ENCODE measurements around the gene TMEM184C. TPM values are rescaled to one million over a fixed set of nuclear protein-coding genes. Genes with fewer than 3 reads are reported as not detected.

The TMEM184C gene
- total RNA-seq, 1 donor from 2014 or later = 25.0 TPM

GRCh38 chr4:147691820-147692219 is 74.6 kb downstream of the TMEM184C start:
- Histone ChIP-seq H3K4me1 (no peaks in the 10 kb centered on the region), H3K27me3 (no peaks in the 10 kb centered on the region), H3K27ac (no peak overlapping the region), H3K4me3 (no peak overlapping the region), H3K9me3 (no peaks in the 10 kb centered on the region), H3K36me3 (no peaks in the 10 kb centered on the region)
- no peak for TF ChIP-seq POLR2AphosphoS5 (IDR thresholded peaks at IDR 0.05; ENCODE audit: insufficient read depth in 1 of 2, low read depth in 1 of 2)
- TF ChIP-seq, protein P1, sequence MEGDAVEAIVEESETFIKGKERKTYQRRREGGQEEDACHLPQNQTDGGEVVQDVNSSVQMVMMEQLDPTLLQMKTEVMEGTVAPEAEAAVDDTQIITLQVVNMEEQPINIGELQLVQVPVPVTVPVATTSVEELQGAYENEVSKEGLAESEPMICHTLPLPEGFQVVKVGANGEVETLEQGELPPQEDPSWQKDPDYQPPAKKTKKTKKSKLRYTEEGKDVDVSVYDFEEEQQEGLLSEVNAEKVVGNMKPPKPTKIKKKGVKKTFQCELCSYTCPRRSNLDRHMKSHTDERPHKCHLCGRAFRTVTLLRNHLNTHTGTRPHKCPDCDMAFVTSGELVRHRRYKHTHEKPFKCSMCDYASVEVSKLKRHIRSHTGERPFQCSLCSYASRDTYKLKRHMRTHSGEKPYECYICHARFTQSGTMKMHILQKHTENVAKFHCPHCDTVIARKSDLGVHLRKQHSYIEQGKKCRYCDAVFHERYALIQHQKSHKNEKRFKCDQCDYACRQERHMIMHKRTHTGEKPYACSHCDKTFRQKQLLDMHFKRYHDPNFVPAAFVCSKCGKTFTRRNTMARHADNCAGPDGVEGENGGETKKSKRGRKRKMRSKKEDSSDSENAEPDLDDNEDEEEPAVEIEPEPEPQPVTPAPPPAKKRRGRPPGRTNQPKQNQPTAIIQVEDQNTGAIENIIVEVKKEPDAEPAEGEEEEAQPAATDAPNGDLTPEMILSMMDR (IDR thresholded peaks at IDR 0.05) = no peak
- no peak for TF ChIP-seq POLR2A (IDR thresholded peaks at IDR 0.05)
- intact Hi-C loops (cut with DNase I) = no loop called here
- DNase-seq (ENCODE audit: extremely low spot score in 2 of 2) = no peak

- TF ChIP-seq POLR2AphosphoS5 (IDR thresholded peaks at IDR 0.05; ENCODE audit: insufficient read depth in 1 of 2, low read depth in 1 of 2) = no peak
- no peak for TF ChIP-seq POLR2A (IDR thresholded peaks at IDR 0.05)
- TF ChIP-seq, protein P1 (IDR thresholded peaks at IDR 0.05) = no peak
- Histone ChIP-seq H3K9me3 (no peaks in the 10 kb centered on the region), H3K4me3 (no peak overlapping the region), H3K36me3 (no peaks in the 10 kb centered on the region), H3K27ac (no peak overlapping the region), H3K4me1 (no peaks in the 10 kb centered on the region), H3K27me3 (no peaks in the 10 kb centered on the region)
- intact Hi-C loops (cut with DNase I) = no loop called here
- no peak for DNase-seq (ENCODE audit: extremely low spot score in 2 of 2)
Measured at GRCh38 chr4:147693218-147693617, 76.0 kb downstream of the TMEM184C start.

DNA sequence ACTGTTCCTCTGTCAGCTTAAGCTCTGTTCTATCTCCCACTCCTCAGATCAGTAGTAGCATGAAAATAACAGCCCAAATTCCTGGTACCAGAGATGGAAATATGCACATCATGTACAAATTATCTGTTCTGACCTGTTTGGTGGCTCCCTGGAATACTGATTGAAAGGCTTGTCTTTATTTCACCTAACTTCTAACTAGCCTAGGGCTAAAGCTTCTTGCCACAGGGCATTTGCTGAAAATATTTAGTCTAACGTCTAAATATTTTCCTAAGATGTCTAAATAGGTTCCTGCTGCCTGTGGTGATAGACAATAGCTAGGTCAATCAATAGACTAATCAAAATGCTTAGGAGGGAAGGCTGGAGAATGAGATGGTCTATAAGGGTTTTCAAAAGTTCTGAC is 79.7 kb downstream of the TMEM184C start:
- Histone ChIP-seq H3K4me1 (no peaks in the 10 kb centered on the region), H3K4me3 (no peak overlapping the region), H3K9me3 (no peaks in the 10 kb centered on the region), H3K27me3 (no peaks in the 10 kb centered on the region), H3K27ac (no peak overlapping the region), H3K36me3 (no peaks in the 10 kb centered on the region)
- intact Hi-C loops (cut with DNase I) = no loop called here
- TF ChIP-seq, protein P1 (IDR thresholded peaks at IDR 0.05) = no peak
- TF ChIP-seq POLR2A (IDR thresholded peaks at IDR 0.05) (no peak), POLR2AphosphoS5 (IDR thresholded peaks at IDR 0.05; ENCODE audit: insufficient read depth in 1 of 2, low read depth in 1 of 2) (no peak)
- DNase-seq (ENCODE audit: extremely low spot score in 2 of 2) = no peak

DNA sequence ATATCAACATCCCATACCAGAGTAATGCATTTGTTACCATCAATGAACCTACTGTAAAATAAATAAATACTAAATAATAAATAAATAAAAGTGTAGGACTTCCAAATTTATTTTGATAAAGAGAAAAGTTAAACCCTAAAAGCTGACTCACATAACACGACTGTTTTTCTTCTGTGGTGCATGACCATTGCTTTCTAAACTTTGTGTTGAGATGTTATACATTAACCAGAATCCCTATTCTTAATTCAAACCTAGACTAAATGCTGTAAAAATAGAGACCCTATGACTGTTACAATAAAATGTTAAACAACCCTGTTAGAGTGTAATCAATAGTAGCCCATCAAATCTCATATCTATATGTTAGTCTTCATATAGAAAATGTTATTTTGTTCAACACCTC is 87.6 kb downstream of the TMEM184C start:
- no peak for DNase-seq (ENCODE audit: extremely low spot score in 2 of 2)
- TF ChIP-seq POLR2AphosphoS5 (IDR thresholded peaks at IDR 0.05; ENCODE audit: insufficient read depth in 1 of 2, low read depth in 1 of 2) = no peak
- no peak for TF ChIP-seq POLR2A (IDR thresholded peaks at IDR 0.05)
- TF ChIP-seq, protein P1 (IDR thresholded peaks at IDR 0.05) = no peak
- Histone ChIP-seq H3K27me3 (no peaks in the 10 kb centered on the region), H3K27ac (no peak overlapping the region), H3K4me3 (no peak overlapping the region), H3K9me3 (no peaks in the 10 kb centered on the region), H3K4me1 (no peaks in the 10 kb centered on the region), H3K36me3 (no peaks in the 10 kb centered on the region)
- intact Hi-C loops (cut with DNase I) = no loop called here

- TF ChIP-seq POLR2A (IDR thresholded peaks at IDR 0.05) = no peak
- TF ChIP-seq, protein P1 (IDR thresholded peaks at IDR 0.05) = peak; percentile 78 to 96 (median 84)
- TF ChIP-seq POLR2AphosphoS5 (IDR thresholded peaks at IDR 0.05; ENCODE audit: insufficient read depth in 1 of 2, low read depth in 1 of 2) = no peak
- no peak overlapping the region for H3K4me3 ChIP-seq
- DNase-seq (ENCODE audit: extremely low spot score in 2 of 2) = no peak
- no peaks in the 10 kb centered on the region for H3K36me3 ChIP-seq
- no peaks in the 10 kb centered on the region for H3K27me3 ChIP-seq
- H3K4me1 ChIP-seq = peaks cover 5% of the 10 kb centered on the region
- H3K9me3 ChIP-seq = no peaks in the 10 kb centered on the region
- H3K27ac ChIP-seq = no peak overlapping the region
- intact Hi-C loops (cut with DNase I) = loop anchor here (2.0 kb wide), 1 partner anchor 159 kb away; no protein-coding TSS in a partner anchor
Measured at GRCh38 chr4:147707892-147708672, 90.9 kb downstream of the TMEM184C start.

Measured in vagina (tissue), 2 donors.